HEK293 (cell line): ENCODE measurements around the gene MEAK7.

Experiments used
- REPIN1 ChIP-seq: fragments of 450-650 bp; formaldehyde crosslinking; IDR thresholded peaks from 2 replicates; pipeline ENCODE4 v1.5.1; 2017; ENCODE audit warnings: missing biosample characterization, missing genetic modification characterization, low read depth
- SP2 ChIP-seq: fragments of 450-650 bp; formaldehyde crosslinking; IDR thresholded peaks from 2 replicates; pipeline ENCODE4 v1.5.1; 2016; ENCODE audit warnings: missing biosample characterization, missing genetic modification characterization
- TCF7L2 ChIP-seq: IDR thresholded peaks from 2 replicates; pipeline ENCODE4 v1.6.1; 2011; ENCODE audit warnings: low read depth, mild to moderate bottlenecking, inconsistent platforms, low read length, moderate library complexity, borderline replicate concordance
- ZBTB17 ChIP-seq: fragments of 450-650 bp; formaldehyde crosslinking; IDR thresholded peaks from 2 replicates; pipeline ENCODE4 v1.5.1; 2016; ENCODE audit warnings: missing biosample characterization, missing genetic modification characterization
- ZBTB48 ChIP-seq: fragments of 450-650 bp; formaldehyde crosslinking; IDR thresholded peaks from 2 replicates; pipeline ENCODE4 v1.5.1; 2016; ENCODE audit warnings: missing biosample characterization, missing genetic modification characterization
- ZFP37 ChIP-seq: fragments of 450-650 bp; formaldehyde crosslinking; IDR thresholded peaks from 2 replicates; pipeline ENCODE4 v1.5.1; 2016; ENCODE audit warnings: missing biosample characterization, missing genetic modification characterization
- ZNF24 ChIP-seq: fragments of 450-650 bp; formaldehyde crosslinking; IDR thresholded peaks from 2 replicates; pipeline ENCODE4 v1.5.1; 2016; ENCODE audit warnings: missing biosample characterization, missing genetic modification characterization
- ZNF248 ChIP-seq: fragments of 450-650 bp; formaldehyde crosslinking; IDR thresholded peaks from 2 replicates; pipeline ENCODE4 v1.5.1; 2017; ENCODE audit warnings: missing biosample characterization, missing genetic modification characterization
- ZNF571 ChIP-seq: fragments of 450-650 bp; formaldehyde crosslinking; IDR thresholded peaks from 2 replicates; pipeline ENCODE4 v1.5.0; 2017; ENCODE audit warnings: missing biosample characterization, missing genetic modification characterization
- ZSCAN30 ChIP-seq: fragments of 450-650 bp; IDR thresholded peaks from 2 replicates; pipeline ENCODE4 v1.5.1; 2018; ENCODE audit warnings: missing biosample characterization, mild to moderate bottlenecking, missing genetic modification characterization, moderate library complexity
- TF ChIP-seq, protein P1 (sequence below): fragments of 450-650 bp; formaldehyde crosslinking; IDR thresholded peaks from 2 replicates; pipeline ENCODE4 v1.5.1; 2016; ENCODE audit warnings: missing biosample characterization, missing genetic modification characterization
- TF ChIP-seq, protein P2 (sequence below): fragments of 450-650 bp; formaldehyde crosslinking; IDR thresholded peaks from 2 replicates; pipeline ENCODE4 v1.5.1; 2016; ENCODE audit warnings: missing biosample characterization, missing genetic modification characterization
- TF ChIP-seq, protein P3 (sequence below): fragments of 450-650 bp; formaldehyde crosslinking; IDR thresholded peaks from 2 replicates; pipeline ENCODE4 v1.5.1; 2016; ENCODE audit warnings: missing biosample characterization, missing genetic modification characterization
- TF ChIP-seq, protein P4 (sequence below): fragments of 450-650 bp; formaldehyde crosslinking; IDR thresholded peaks from 2 replicates; pipeline ENCODE4 v1.5.1; 2016; ENCODE audit warnings: missing biosample characterization, missing genetic modification characterization

DNA sequence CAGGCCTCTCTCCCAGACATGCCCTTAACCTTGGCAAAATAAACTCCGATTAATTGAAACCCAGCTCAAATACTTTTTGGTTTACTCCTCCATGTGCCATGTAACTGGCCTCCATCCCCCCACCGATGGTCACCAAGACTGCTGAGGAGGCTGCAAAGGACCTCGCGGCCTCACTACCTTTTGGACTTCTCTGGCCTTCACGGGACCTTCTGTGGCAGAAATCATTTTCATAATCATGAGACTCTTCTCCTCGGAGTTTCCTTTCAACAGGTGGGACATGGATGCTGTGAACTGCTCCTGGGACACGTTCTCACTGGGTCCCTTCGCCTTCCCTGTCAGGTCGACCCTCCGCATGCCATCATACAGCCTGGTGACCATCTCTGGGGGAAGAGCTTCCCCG, 9.0 kb downstream of the MEAK7 start:
- TF ChIP-seq, protein P1, sequence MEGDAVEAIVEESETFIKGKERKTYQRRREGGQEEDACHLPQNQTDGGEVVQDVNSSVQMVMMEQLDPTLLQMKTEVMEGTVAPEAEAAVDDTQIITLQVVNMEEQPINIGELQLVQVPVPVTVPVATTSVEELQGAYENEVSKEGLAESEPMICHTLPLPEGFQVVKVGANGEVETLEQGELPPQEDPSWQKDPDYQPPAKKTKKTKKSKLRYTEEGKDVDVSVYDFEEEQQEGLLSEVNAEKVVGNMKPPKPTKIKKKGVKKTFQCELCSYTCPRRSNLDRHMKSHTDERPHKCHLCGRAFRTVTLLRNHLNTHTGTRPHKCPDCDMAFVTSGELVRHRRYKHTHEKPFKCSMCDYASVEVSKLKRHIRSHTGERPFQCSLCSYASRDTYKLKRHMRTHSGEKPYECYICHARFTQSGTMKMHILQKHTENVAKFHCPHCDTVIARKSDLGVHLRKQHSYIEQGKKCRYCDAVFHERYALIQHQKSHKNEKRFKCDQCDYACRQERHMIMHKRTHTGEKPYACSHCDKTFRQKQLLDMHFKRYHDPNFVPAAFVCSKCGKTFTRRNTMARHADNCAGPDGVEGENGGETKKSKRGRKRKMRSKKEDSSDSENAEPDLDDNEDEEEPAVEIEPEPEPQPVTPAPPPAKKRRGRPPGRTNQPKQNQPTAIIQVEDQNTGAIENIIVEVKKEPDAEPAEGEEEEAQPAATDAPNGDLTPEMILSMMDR (tag by site-specific recombination) = no peak
- TF ChIP-seq ZBTB17 (tag by site-specific recombination) (no peak), ZBTB48 (tag by site-specific recombination) (no peak), ZSCAN30 (tag by site-specific recombination) (no peak), TCF7L2 (no peak), ZNF248 (no peak), ZNF24 (tag by site-specific recombination) (no peak), ZFP37 (tag by site-specific recombination) (no peak), REPIN1 (no peak), SP2 (no peak), ZNF571 (tag by site-specific recombination) (no peak)
- TF ChIP-seq, protein P2, sequence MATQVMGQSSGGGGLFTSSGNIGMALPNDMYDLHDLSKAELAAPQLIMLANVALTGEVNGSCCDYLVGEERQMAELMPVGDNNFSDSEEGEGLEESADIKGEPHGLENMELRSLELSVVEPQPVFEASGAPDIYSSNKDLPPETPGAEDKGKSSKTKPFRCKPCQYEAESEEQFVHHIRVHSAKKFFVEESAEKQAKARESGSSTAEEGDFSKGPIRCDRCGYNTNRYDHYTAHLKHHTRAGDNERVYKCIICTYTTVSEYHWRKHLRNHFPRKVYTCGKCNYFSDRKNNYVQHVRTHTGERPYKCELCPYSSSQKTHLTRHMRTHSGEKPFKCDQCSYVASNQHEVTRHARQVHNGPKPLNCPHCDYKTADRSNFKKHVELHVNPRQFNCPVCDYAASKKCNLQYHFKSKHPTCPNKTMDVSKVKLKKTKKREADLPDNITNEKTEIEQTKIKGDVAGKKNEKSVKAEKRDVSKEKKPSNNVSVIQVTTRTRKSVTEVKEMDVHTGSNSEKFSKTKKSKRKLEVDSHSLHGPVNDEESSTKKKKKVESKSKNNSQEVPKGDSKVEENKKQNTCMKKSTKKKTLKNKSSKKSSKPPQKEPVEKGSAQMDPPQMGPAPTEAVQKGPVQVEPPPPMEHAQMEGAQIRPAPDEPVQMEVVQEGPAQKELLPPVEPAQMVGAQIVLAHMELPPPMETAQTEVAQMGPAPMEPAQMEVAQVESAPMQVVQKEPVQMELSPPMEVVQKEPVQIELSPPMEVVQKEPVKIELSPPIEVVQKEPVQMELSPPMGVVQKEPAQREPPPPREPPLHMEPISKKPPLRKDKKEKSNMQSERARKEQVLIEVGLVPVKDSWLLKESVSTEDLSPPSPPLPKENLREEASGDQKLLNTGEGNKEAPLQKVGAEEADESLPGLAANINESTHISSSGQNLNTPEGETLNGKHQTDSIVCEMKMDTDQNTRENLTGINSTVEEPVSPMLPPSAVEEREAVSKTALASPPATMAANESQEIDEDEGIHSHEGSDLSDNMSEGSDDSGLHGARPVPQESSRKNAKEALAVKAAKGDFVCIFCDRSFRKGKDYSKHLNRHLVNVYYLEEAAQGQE (tag by site-specific recombination) = no peak
- TF ChIP-seq, protein P3, sequence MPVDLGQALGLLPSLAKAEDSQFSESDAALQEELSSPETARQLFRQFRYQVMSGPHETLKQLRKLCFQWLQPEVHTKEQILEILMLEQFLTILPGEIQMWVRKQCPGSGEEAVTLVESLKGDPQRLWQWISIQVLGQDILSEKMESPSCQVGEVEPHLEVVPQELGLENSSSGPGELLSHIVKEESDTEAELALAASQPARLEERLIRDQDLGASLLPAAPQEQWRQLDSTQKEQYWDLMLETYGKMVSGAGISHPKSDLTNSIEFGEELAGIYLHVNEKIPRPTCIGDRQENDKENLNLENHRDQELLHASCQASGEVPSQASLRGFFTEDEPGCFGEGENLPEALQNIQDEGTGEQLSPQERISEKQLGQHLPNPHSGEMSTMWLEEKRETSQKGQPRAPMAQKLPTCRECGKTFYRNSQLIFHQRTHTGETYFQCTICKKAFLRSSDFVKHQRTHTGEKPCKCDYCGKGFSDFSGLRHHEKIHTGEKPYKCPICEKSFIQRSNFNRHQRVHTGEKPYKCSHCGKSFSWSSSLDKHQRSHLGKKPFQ (tag by site-specific recombination) = no peak
- TF ChIP-seq, protein P4, sequence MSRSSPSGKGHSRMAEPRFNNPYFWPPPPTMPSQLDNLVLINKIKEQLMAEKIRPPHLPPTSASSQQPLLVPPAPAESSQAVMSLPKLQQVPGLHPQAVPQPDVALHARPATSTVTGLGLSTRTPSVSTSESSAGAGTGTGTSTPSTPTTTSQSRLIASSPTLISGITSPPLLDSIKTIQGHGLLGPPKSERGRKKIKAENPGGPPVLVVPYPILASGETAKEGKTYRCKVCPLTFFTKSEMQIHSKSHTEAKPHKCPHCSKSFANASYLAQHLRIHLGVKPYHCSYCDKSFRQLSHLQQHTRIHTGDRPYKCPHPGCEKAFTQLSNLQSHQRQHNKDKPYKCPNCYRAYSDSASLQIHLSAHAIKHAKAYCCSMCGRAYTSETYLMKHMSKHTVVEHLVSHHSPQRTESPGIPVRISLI (tag by site-specific recombination) = no peak
